IMR-90 (cell line): Measurements from ENCODE around the gene ZNF584. TPM values are rescaled to one million over a fixed set of nuclear protein-coding genes. Genes with fewer than 3 reads are reported as not detected.
A peak's percentile ranks its signal among the peaks of the same experiment; 100 is the strongest.

Experiments used
- ATAC-seq: fragments of 200-7000 bp; cut with Tn5 transposase; 2 replicates; pipeline ENCODE4 v1.9.1; 2020; ENCODE audit warnings: low read depth, mild to moderate bottlenecking, moderate library complexity
- BruUV-seq: library from RNA; stranded (reverse); fragments of 400-500 nt; replicated peaks from 2 replicates; lab custom pipeline; 2021; lab: Mats Ljungman, UMichigan
- CTCF ChIA-PET: fragments of 300-600 bp; formaldehyde crosslinking; extraction: SDS; loops from one replicate; lab custom pipeline; 2021; ENCODE audit warnings: antibody characterized with exemption; lab: Yijun Ruan, JAX
- POLR2A ChIA-PET: fragments of 300-600 bp; sonication (Branson Sonifier 250); formaldehyde crosslinking; loops from one replicate; lab custom pipeline; 2022; ENCODE audit warnings: antibody characterized with exemption; ENCODE audit not compliant: unreplicated experiment; lab: Charles Lee
- DNase-seq: peaks from one replicate; pipeline ENCODE4 v3.0.0; 2013
- H2AFZ ChIP-seq: replicated peaks from 2 replicates; pipeline ENCODE3; 2013; ENCODE audit warnings: low read length, mild to moderate bottlenecking; ENCODE audit not compliant: poor library complexity
- H2AK5ac ChIP-seq: 2 replicates; pipeline ENCODE4 v1.6.1; 2013; ENCODE audit warnings: low read depth, low read length, inconsistent platforms
- H2AK9ac ChIP-seq: replicated peaks from 2 replicates; pipeline ENCODE3; 2013; ENCODE audit warnings: mild to moderate bottlenecking, low read depth, low read length, moderate library complexity; ENCODE audit not compliant: poor library complexity
- H2BK120ac ChIP-seq: 2 replicates; pipeline ENCODE4 v1.6.1; 2013; ENCODE audit warnings: low read depth, low read length, inconsistent platforms
- H2BK15ac ChIP-seq: 3 replicates; pipeline ENCODE4 v1.6.1; 2013; ENCODE audit warnings: low read depth, low read length, inconsistent platforms
- H2BK20ac ChIP-seq: 2 replicates; pipeline ENCODE4 v1.6.1; 2013; ENCODE audit warnings: low read depth, mild to moderate bottlenecking, inconsistent platforms, low read length, moderate library complexity
- H2BK5ac ChIP-seq: 2 replicates; pipeline ENCODE4 v1.6.1; 2013; ENCODE audit warnings: mild to moderate bottlenecking, low read depth, low read length, inconsistent platforms; ENCODE audit not compliant: poor library complexity, severe bottlenecking
- H3K14ac ChIP-seq: replicated peaks from 2 replicates; pipeline ENCODE4 v1.6.1; 2013; ENCODE audit warnings: low read depth, low read length, inconsistent platforms
- H3K18ac ChIP-seq: 2 replicates; pipeline ENCODE4 v1.6.1; 2013; ENCODE audit warnings: low read depth, low read length, control low read depth
- H3K23ac ChIP-seq: 2 replicates; pipeline ENCODE4 v1.6.1; 2013; ENCODE audit warnings: low read depth, low read length, inconsistent platforms
- H3K27ac ChIP-seq: 2 replicates; pipeline ENCODE4 v1.5.1; 2013; ENCODE audit warnings: mild to moderate bottlenecking, control low read depth, low read length; ENCODE audit not compliant: insufficient read depth
- H3K27me3 ChIP-seq: 2 replicates; pipeline ENCODE4 v1.6.1; 2013; ENCODE audit warnings: low read length; ENCODE audit not compliant: control insufficient read depth, insufficient read depth
- H3K36me3 ChIP-seq: 2 replicates; pipeline ENCODE4 v1.6.1; 2013; ENCODE audit warnings: low read length, mixed read lengths; ENCODE audit not compliant: control insufficient read depth, insufficient read depth
- H3K4ac ChIP-seq: 2 replicates; pipeline ENCODE4 v1.6.1; 2013; ENCODE audit warnings: low read depth, low read length, inconsistent platforms
- H3K4me1 ChIP-seq: 2 replicates; pipeline ENCODE4 v1.6.1; 2013; ENCODE audit warnings: low read length, mixed read lengths; ENCODE audit not compliant: control insufficient read depth, insufficient read depth
- H3K4me2 ChIP-seq: 2 replicates; pipeline ENCODE4 v1.6.1; 2013; ENCODE audit warnings: low read depth, mild to moderate bottlenecking, control low read depth, low read length, moderate library complexity
- H3K4me3 ChIP-seq: 2 replicates; pipeline ENCODE4 v1.5.1; 2013; ENCODE audit warnings: low read depth, mild to moderate bottlenecking, control low read depth, low read length, moderate library complexity; ENCODE audit not compliant: insufficient read depth
- H3K56ac ChIP-seq: 2 replicates; pipeline ENCODE4 v1.6.1; 2013; ENCODE audit warnings: low read length, inconsistent platforms; ENCODE audit not compliant: insufficient read depth; ENCODE audit errors: extremely low read depth
- H3K79me1 ChIP-seq, 2 experiments: 2 replicates each; pipeline ENCODE4 v1.6.1; 2013; ENCODE audit warnings: low read length in 2 of 2, inconsistent platforms in 1 of 2, low read depth in 1 of 2
- H3K9ac ChIP-seq: 2 replicates; pipeline ENCODE4 v1.6.1; 2013; ENCODE audit warnings: low read depth, low read length, control low read depth
- H3K9me1 ChIP-seq: 2 replicates; pipeline ENCODE4 v1.6.1; 2013; ENCODE audit warnings: low read length, inconsistent platforms; ENCODE audit not compliant: insufficient read depth
- H3K9me3 ChIP-seq: 2 replicates; pipeline ENCODE4 v1.6.1; 2013; ENCODE audit warnings: low read length; ENCODE audit not compliant: control insufficient read depth, insufficient read depth
- H4K20me1 ChIP-seq: 2 replicates; pipeline ENCODE4 v1.6.1; 2013; ENCODE audit warnings: low read length, inconsistent platforms; ENCODE audit not compliant: insufficient read depth
- H4K5ac ChIP-seq: 2 replicates; pipeline ENCODE4 v1.6.1; 2013; ENCODE audit warnings: mild to moderate bottlenecking, low read depth, low read length, control low read depth
- H4K8ac ChIP-seq, 2 experiments: 2 replicates each; pipeline ENCODE4 v1.6.1; 2013; ENCODE audit warnings: low read depth in 2 of 2, low read length in 2 of 2, control low read depth in 1 of 2, inconsistent platforms in 1 of 2
- H4K91ac ChIP-seq: 2 replicates; pipeline ENCODE4 v1.6.1; 2013; ENCODE audit warnings: low read depth, low read length, inconsistent platforms; ENCODE audit not compliant: insufficient read depth
- BHLHE40 ChIP-seq: fragments of 150-350 bp; IDR thresholded peaks from 2 replicates; pipeline ENCODE4 v1.6.1; 2016; ENCODE audit warnings: mild to moderate bottlenecking, low read depth, low read length
- CEBPB ChIP-seq: IDR thresholded peaks from 2 replicates; pipeline ENCODE4 v1.6.1; 2012; ENCODE audit warnings: low read depth, low read length, improper control_type of control experiment
- CHD1 ChIP-seq: IDR thresholded peaks from 2 replicates; pipeline ENCODE4 v1.6.1; 2012; ENCODE audit warnings: low read depth, low read length, improper control_type of control experiment
- NFE2L2 ChIP-seq: fragments of 150-350 bp; IDR thresholded peaks from 2 replicates; pipeline ENCODE4 v1.6.1; 2016; ENCODE audit warnings: low read depth, mild to moderate bottlenecking, low read length
- RAD21 ChIP-seq: IDR thresholded peaks from 2 replicates; pipeline ENCODE4 v1.6.1; 2012; ENCODE audit warnings: low read length, improper control_type of control experiment
- RCOR1 ChIP-seq: IDR thresholded peaks from 2 replicates; pipeline ENCODE4 v1.6.1; 2012; ENCODE audit warnings: mild to moderate bottlenecking, low read length, improper control_type of control experiment; ENCODE audit not compliant: insufficient replicate concordance
- WGBS, 2 experiments: methylation state at CpG; one replicate each; pipeline versions ENCODE4 v1.1.5 to v1.1.7; 2013; ENCODE audit warnings: missing lambda C conversion rate in 2 of 2; ENCODE audit not compliant: insufficient read length in 1 of 2; ENCODE audit errors: extremely low coverage in 2 of 2; 5-methylcytosine and 5-hydroxymethylcytosine counted together
- dilution Hi-C: fragments of 300-500 bp; cut with HindIII; formaldehyde crosslinking; loops from one replicate; pipeline ENCODE4 v1.14.3; 2018; ENCODE audit warnings: low sequenced_read_pairs; ENCODE audit not compliant: unreplicated experiment
- in situ Hi-C: fragments of 300-500 bp; cut with MboI; formaldehyde crosslinking; loops from 3 replicates; pipeline ENCODE4 v1.14.3; 2019; ENCODE audit warnings: low sequenced_read_pairs, inconsistent platforms, mixed read lengths
- intact Hi-C: fragments of 100-400 bp; cut with micrococcal nuclease; formaldehyde crosslinking; loops from 2 replicates; pipeline ENCODE4 v1.10.0; 2022
- polyA plus RNA-seq, 3 experiments: library from polyadenylated mRNA; depleted of rRNA; stranded (reverse); fragments of >200 nt; gene quantifications; 2 replicates each; pipeline ENCODE4 v1.2.3, GENCODE V29; 2012; ENCODE audit warnings: low replicate concordance in 1 of 3
- total RNA-seq: library from RNA; depleted of rRNA; stranded (reverse); fragments of >200 nt; gene quantifications from 2 replicates; pipeline ENCODE4 v1.2.3, GENCODE V29; 2012
- TF ChIP-seq, protein P1 (sequence below): fragments of 150-350 bp; IDR thresholded peaks from 2 replicates; pipeline ENCODE4 v1.6.1; 2016; ENCODE audit warnings: low read depth, mild to moderate bottlenecking, low read length, moderate library complexity, borderline replicate concordance
- TF ChIP-seq, protein P2 (sequence below): fragments of 150-350 bp; IDR thresholded peaks from 2 replicates; pipeline ENCODE4 v1.6.1; 2017; ENCODE audit warnings: mild to moderate bottlenecking, antibody characterized with exemption, low read length, low read depth

Gene ZNF584
- total and polyA plus RNA-seq, 2 of the 4 experiments (the other 2 are of a cell fraction), result 11.6 to 15.4 TPM

DNA sequence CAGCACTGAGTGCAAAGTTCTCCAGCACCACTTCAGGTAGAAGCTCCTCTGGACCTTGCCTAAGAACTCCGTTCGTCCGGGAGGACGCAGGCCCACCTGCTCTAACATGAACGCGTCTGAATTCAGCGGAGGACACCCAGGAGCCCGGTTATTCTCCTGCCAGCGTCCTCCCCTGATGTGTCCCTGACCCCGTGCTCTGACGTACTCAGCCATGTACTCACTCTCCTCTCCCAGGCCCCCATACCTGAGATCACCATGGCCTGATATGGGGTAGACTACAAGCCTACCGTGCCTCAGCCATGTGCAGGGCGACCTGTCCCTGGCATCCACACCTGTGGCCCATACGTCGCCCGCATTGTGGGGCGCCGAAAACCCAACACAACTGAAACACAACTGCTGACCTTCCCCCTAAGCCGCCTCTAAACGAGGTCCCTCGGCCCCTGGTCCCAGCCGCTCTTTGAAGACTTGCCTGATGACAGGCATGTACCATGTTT lies 744 bp upstream of the ZNF584 start:
- BruUV-seq, result no TSS peak
- intact Hi-C loops, result loop anchor here (2.0 kb wide), 1 partner anchor 33 kb away; the partner anchor contains the start of gene ZNF132

More for the DNA sequence above, 744 bp upstream of the ZNF584 start:
- no peaks in the 10 kb centered on the region for H3K36me3 ChIP-seq
- ATAC-seq (0 out of 2 replicates have a peak, but pooled peaks have one; percentile 1), DNase-seq (peak; percentile 25)
- no peak overlapping the region for H2BK120ac ChIP-seq
- H3K23ac ChIP-seq, result peak overlapping the region; percentile 63
- peak overlapping the region; percentile 88 for H2AK5ac ChIP-seq
- CTCF ChIA-PET, result no interaction called here
- WGBS, 2 experiments, result 20% methylated on average over 6 of the region's 22 CpGs; no CpG with 5 or more reads in 1 of the 2 experiments
- peaks cover 21% of the 10 kb centered on the region for H3K9me1 ChIP-seq
- H3K56ac ChIP-seq, result peak overlapping the region; percentile 68
- H3K4me2 ChIP-seq, result peak overlapping the region; percentile 98
- peak overlapping the region; percentile 88 for H3K27ac ChIP-seq
- peak overlapping the region; percentile 91 for H2AFZ ChIP-seq
- H2BK5ac ChIP-seq, result peak overlapping the region; percentile 82
- peak overlapping the region; percentile 95 for H2AK9ac ChIP-seq
- POLR2A ChIA-PET, result interaction anchor here (0.5 kb wide), 1 partner anchor 1054 kb away, joined by 3 read pairs; no protein-coding TSS in a partner anchor
- H4K5ac ChIP-seq, result peak overlapping the region; percentile 46; the same call in 1 of the 2 replicates
- no peak for TF ChIP-seq BHLHE40
- TF ChIP-seq CHD1, result no peak
- no peak for TF ChIP-seq CEBPB
- TF ChIP-seq, protein P1, sequence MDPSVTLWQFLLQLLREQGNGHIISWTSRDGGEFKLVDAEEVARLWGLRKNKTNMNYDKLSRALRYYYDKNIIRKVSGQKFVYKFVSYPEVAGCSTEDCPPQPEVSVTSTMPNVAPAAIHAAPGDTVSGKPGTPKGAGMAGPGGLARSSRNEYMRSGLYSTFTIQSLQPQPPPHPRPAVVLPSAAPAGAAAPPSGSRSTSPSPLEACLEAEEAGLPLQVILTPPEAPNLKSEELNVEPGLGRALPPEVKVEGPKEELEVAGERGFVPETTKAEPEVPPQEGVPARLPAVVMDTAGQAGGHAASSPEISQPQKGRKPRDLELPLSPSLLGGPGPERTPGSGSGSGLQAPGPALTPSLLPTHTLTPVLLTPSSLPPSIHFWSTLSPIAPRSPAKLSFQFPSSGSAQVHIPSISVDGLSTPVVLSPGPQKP, result no peak
- no peak for TF ChIP-seq RCOR1
- TF ChIP-seq, protein P2, sequence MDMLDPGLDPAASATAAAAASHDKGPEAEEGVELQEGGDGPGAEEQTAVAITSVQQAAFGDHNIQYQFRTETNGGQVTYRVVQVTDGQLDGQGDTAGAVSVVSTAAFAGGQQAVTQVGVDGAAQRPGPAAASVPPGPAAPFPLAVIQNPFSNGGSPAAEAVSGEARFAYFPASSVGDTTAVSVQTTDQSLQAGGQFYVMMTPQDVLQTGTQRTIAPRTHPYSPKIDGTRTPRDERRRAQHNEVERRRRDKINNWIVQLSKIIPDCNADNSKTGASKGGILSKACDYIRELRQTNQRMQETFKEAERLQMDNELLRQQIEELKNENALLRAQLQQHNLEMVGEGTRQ, result no peak
- no peak for TF ChIP-seq RAD21
- no peak for TF ChIP-seq NFE2L2
- peak overlapping the region; percentile 73 for H3K14ac ChIP-seq
- H3K4me3 ChIP-seq, result peak overlapping the region; percentile 95
- peak overlapping the region; percentile 86 for H3K4ac ChIP-seq
- H3K9me3 ChIP-seq, result no peaks in the 10 kb centered on the region
- in situ Hi-C loops, result no loop called here
- no peak overlapping the region for H3K18ac ChIP-seq
- no peaks in the 10 kb centered on the region for H3K27me3 ChIP-seq
- peak overlapping the region; percentile 96 for H3K9ac ChIP-seq
- peak overlapping the region; percentile 38 for H4K91ac ChIP-seq
- H4K20me1 ChIP-seq, result peaks cover 12% of the 10 kb centered on the region
- H3K79me1 ChIP-seq, result peaks cover 26 to 42% of the 10 kb centered on the region in 2 experiments
- dilution Hi-C loops, result no loop called here
- peak overlapping the region; percentile 77 to 96; a peak in 3 of 4 replicates for H4K8ac ChIP-seq
- H2BK15ac ChIP-seq, result no peak overlapping the region
- H3K4me1 ChIP-seq, result peaks cover 11% of the 10 kb centered on the region
- H2BK20ac ChIP-seq, result no peak overlapping the region
